HCT116 (cell line): ENCODE results near the gene TRIM67.

Experiments
- CEBPB ChIP-seq: IDR thresholded peaks from 2 replicates; pipeline ENCODE4 v1.6.1; 2012; ENCODE audit warnings: low read depth
- EGR1 ChIP-seq: IDR thresholded peaks from 2 replicates; pipeline ENCODE4 v1.6.1; 2012; ENCODE audit warnings: low read depth
- EZH2phosphoT487 ChIP-seq: fragments of 200-600 bp; IDR thresholded peaks from 2 replicates; pipeline ENCODE4 v1.6.1; 2018; ENCODE audit warnings: antibody characterized with exemption, borderline replicate concordance
- POLR2AphosphoS5 ChIP-seq: IDR thresholded peaks from 2 replicates; pipeline ENCODE4 v1.6.1; 2011; ENCODE audit warnings: mild to moderate bottlenecking, low read depth, low read length, moderate library complexity
- YY1 ChIP-seq: IDR thresholded peaks from 2 replicates; pipeline ENCODE4 v1.6.1; 2011; ENCODE audit warnings: low read length, low read depth, moderate library complexity, mild to moderate bottlenecking; ENCODE audit not compliant: insufficient replicate concordance; ENCODE audit errors: extremely low read depth
- ZNF274 ChIP-seq: fragments of 200-500 bp; sonication (Bioruptor generic); IDR thresholded peaks from 2 replicates; pipeline ENCODE4 v1.6.1; 2014; ENCODE audit warnings: mild to moderate bottlenecking, low read depth, low read length, inconsistent platforms
- TF ChIP-seq, protein P1 (sequence below), 3 experiments: fragments of 200-600 bp in 1 of 3; sonication (generic) in 1 of 3; IDR thresholded peaks in 2 of 3; conservative IDR thresholded peaks in 1 of 3; 2 replicates each; pipeline ENCODE4 v1.5.1; 2012 to 2017; ENCODE audit warnings: low read depth in 2 of 3, low read length in 2 of 3, antibody characterized with exemption in 1 of 3, borderline replicate concordance in 1 of 3, control low read depth in 1 of 3, mild to moderate bottlenecking in 1 of 3, mixed read lengths in 1 of 3, mixed run types in 1 of 3, moderate library complexity in 1 of 3; ENCODE audit not compliant: insufficient read depth in 1 of 3

DNA sequence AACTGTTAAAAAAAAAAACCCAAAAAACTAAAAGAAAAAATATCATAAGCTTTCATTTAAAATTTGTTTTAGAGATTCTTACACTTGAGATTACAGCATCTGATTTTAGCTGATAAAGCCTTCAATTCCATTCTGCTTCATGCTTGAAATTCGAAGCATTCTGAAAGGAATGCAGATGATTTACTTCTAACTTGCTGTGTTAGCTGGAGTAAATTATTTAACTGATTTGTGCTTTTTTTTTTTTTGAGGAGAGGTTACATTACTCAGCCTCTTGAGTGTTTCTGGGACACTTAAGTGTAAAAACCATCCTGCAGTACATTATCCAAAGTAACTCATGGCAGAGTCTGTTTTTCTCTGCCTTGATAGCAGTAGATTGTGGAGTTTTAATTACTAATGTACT lies 4.5 kb upstream of the TRIM67 start:
- TF ChIP-seq, protein P1, sequence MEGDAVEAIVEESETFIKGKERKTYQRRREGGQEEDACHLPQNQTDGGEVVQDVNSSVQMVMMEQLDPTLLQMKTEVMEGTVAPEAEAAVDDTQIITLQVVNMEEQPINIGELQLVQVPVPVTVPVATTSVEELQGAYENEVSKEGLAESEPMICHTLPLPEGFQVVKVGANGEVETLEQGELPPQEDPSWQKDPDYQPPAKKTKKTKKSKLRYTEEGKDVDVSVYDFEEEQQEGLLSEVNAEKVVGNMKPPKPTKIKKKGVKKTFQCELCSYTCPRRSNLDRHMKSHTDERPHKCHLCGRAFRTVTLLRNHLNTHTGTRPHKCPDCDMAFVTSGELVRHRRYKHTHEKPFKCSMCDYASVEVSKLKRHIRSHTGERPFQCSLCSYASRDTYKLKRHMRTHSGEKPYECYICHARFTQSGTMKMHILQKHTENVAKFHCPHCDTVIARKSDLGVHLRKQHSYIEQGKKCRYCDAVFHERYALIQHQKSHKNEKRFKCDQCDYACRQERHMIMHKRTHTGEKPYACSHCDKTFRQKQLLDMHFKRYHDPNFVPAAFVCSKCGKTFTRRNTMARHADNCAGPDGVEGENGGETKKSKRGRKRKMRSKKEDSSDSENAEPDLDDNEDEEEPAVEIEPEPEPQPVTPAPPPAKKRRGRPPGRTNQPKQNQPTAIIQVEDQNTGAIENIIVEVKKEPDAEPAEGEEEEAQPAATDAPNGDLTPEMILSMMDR (IDR thresholded peaks at IDR 0.05 in 2 of 3, conservative IDR thresholded peaks at IDR 0.05 in 1 of 3; ENCODE audit: borderline replicate concordance in 1 of 3, insufficient read depth in 1 of 3, low read depth in 2 of 3, low read length in 2 of 3): no peak
- TF ChIP-seq YY1: no peak
- TF ChIP-seq EGR1: no peak
- TF ChIP-seq ZNF274: no peak
- no peak for TF ChIP-seq POLR2AphosphoS5
- TF ChIP-seq CEBPB: no peak
- no peak for TF ChIP-seq EZH2phosphoT487
